ENCODE results near the gene IGF1.

- TF ChIP-seq CTCF (IDR thresholded peaks at IDR 0.05; ENCODE audit: low read depth, low read length, poor library complexity, severe bottlenecking) (no peak), EZH2phosphoT487 (IDR thresholded peaks at IDR 0.05; ENCODE audit: borderline replicate concordance, low read length) (no peak)
These were observed 424 bp downstream of the IGF1 start for GRCh38 chr12:102479939-102480338.

Data from DOHH2 (cell line).